ENCODE measurements around the gene CNTNAP2. TPM values are rescaled to one million over a fixed set of nuclear protein-coding genes. Genes with fewer than 3 reads are reported as not detected.

Gene CNTNAP2
- total and polyA plus RNA-seq, 2 of the 4 experiments (the other 2 are of a cell fraction) = not detected

- Histone ChIP-seq H2BK5ac (ENCODE audit: low read depth, low read length, poor library complexity, severe bottlenecking) (no peak overlapping the region), H3K18ac (ENCODE audit: low read depth, low read length) (no peak overlapping the region), H2AK5ac (ENCODE audit: low read depth, low read length) (no peak overlapping the region), H3K9me3 (ENCODE audit: control insufficient read depth, insufficient read depth, low read length) (peaks cover 3% of the 10 kb centered on the region), H3K14ac (replicated peaks; ENCODE audit: low read depth, low read length) (no peak overlapping the region), H3K27ac (ENCODE audit: insufficient read depth, low read length) (no peak overlapping the region), H2AFZ (replicated peaks; ENCODE audit: low read length, poor library complexity) (no peak overlapping the region), H3K27me3 (ENCODE audit: control insufficient read depth, insufficient read depth, low read length) (no peaks in the 10 kb centered on the region), H3K4me1 (ENCODE audit: control insufficient read depth, insufficient read depth, low read length) (no peaks in the 10 kb centered on the region), H3K56ac (ENCODE audit: extremely low read depth, insufficient read depth, low read length) (no peak overlapping the region), H2AK9ac (replicated peaks; ENCODE audit: low read depth, low read length, poor library complexity) (no peak overlapping the region), H3K4ac (ENCODE audit: low read depth, low read length) (no peak overlapping the region), H2BK15ac (ENCODE audit: low read depth, low read length) (no peak overlapping the region), H4K8ac (ENCODE audit: low read depth in 2 of 2, low read length in 2 of 2) (no peak overlapping the region), H3K79me1 (ENCODE audit: low read depth in 1 of 2, low read length in 2 of 2) (no peaks in the 10 kb centered on the region), H3K23ac (ENCODE audit: low read depth, low read length) (no peak overlapping the region), H3K9me1 (ENCODE audit: insufficient read depth, low read length) (no peaks in the 10 kb centered on the region), H3K9ac (ENCODE audit: low read depth, low read length) (no peak overlapping the region), H4K20me1 (ENCODE audit: insufficient read depth, low read length) (no peaks in the 10 kb centered on the region), H3K4me2 (ENCODE audit: low read depth, low read length) (no peak overlapping the region), H4K5ac (ENCODE audit: low read depth, low read length) (no peak overlapping the region), H2BK120ac (ENCODE audit: low read depth, low read length) (no peak overlapping the region), H3K4me3 (ENCODE audit: insufficient read depth, low read depth, low read length) (no peak overlapping the region), H2BK20ac (ENCODE audit: low read depth, low read length) (no peak overlapping the region), H4K91ac (ENCODE audit: insufficient read depth, low read depth, low read length) (no peak overlapping the region), H3K36me3 (ENCODE audit: control insufficient read depth, insufficient read depth, low read length) (no peaks in the 10 kb centered on the region)
- in situ Hi-C loops (cut with MboI; ENCODE audit: low sequenced_read_pairs) = no loop called here
- dilution Hi-C loops (cut with HindIII; ENCODE audit: low sequenced_read_pairs, unreplicated experiment) = no loop called here
- no peak for ATAC-seq (ENCODE audit: low read depth)
- POLR2A ChIA-PET (ENCODE audit: unreplicated experiment) = no interaction called here
- no peak for DNase-seq
- TF ChIP-seq MAZ (IDR thresholded peaks at IDR 0.05; ENCODE audit: borderline replicate concordance, low read depth, low read length) = no peak
- TF ChIP-seq BHLHE40 (IDR thresholded peaks at IDR 0.05; ENCODE audit: low read depth, low read length) = no peak
- TF ChIP-seq MAFK (IDR thresholded peaks at IDR 0.05; ENCODE audit: low read depth, low read length) = no peak
- TF ChIP-seq CHD1 (IDR thresholded peaks at IDR 0.05; ENCODE audit: low read depth, low read length) = no peak
- TF ChIP-seq USF2 (IDR thresholded peaks at IDR 0.05; ENCODE audit: low read depth, low read length) = no peak
- no peak for TF ChIP-seq POLR2A (IDR thresholded peaks at IDR 0.05; ENCODE audit: low read depth, low read length)
- no peak for TF ChIP-seq ELK1 (IDR thresholded peaks at IDR 0.05; ENCODE audit: borderline replicate concordance, low read depth, low read length)
- no peak for TF ChIP-seq RCOR1 (IDR thresholded peaks at IDR 0.05; ENCODE audit: insufficient replicate concordance, low read length)
- TF ChIP-seq RFX5 (IDR thresholded peaks at IDR 0.05; ENCODE audit: low read depth, low read length) = no peak
- no peak for TF ChIP-seq MXI1 (IDR thresholded peaks at IDR 0.05; ENCODE audit: borderline replicate concordance, low read depth, low read length)
- no peak for TF ChIP-seq CEBPB (IDR thresholded peaks at IDR 0.05; ENCODE audit: low read depth, low read length)
- no peak for TF ChIP-seq SMC3 (IDR thresholded peaks at IDR 0.05; ENCODE audit: low read depth, low read length)
- TF ChIP-seq RAD21 (IDR thresholded peaks at IDR 0.05; ENCODE audit: low read length) = no peak
- TF ChIP-seq FOS (IDR thresholded peaks at IDR 0.05; ENCODE audit: low read depth, low read length) = no peak
- no peak for TF ChIP-seq NFE2L2 (IDR thresholded peaks at IDR 0.05; ENCODE audit: low read depth, low read length)
- no peak for TF ChIP-seq CTCF (conservative IDR thresholded peaks at IDR 0.05; ENCODE audit: low read depth, low read length)
- no TSS peak for BruUV-seq (replicated peaks)
- intact Hi-C loops (cut with micrococcal nuclease) = loop anchor here (5.0 to 10.0 kb wide), 4 partner anchors 185 to 1012 kb away; no protein-coding TSS in a partner anchor
- WGBS, 2 experiments (ENCODE audit: extremely low coverage in 2 of 2, insufficient read length in 1 of 2) = no CpG with 5 or more reads among the region's 2 CpGs
- CTCF ChIA-PET = no interaction called here
These were observed 1133.4 kb downstream of the CNTNAP2 start for GRCh38 chr7:147249956-147250355.
